Nephron (organoid): ENCODE results near the gene ZMYND19.

Source experiments
- H3K27ac Mint-ChIP-seq, 3 experiments: 2 replicates each; pipeline ENCODE4 v1.8.0; 2020; ENCODE audit warnings: mixed read lengths in 3 of 3, mild to moderate bottlenecking in 2 of 3, moderate library complexity in 1 of 3
- H3K27me3 Mint-ChIP-seq: 2 replicates; pipeline ENCODE4 v1.8.0; 2021; ENCODE audit warnings: low read depth, mild to moderate bottlenecking, moderate library complexity, mixed read lengths
- H3K36me3 Mint-ChIP-seq: 2 replicates; pipeline ENCODE4 v1.8.0; 2020; ENCODE audit warnings: low read depth, mixed read lengths
- H3K4me1 Mint-ChIP-seq: 2 replicates; pipeline ENCODE4 v1.8.0; 2020; ENCODE audit warnings: mixed read lengths
- H3K4me3 Mint-ChIP-seq, 3 experiments: 2 replicates each; pipeline ENCODE4 v1.8.0; 2020; ENCODE audit warnings: mild to moderate bottlenecking in 3 of 3, mixed read lengths in 3 of 3, moderate library complexity in 2 of 3
- H3K9me3 Mint-ChIP-seq: 2 replicates; pipeline ENCODE4 v1.8.0; 2020; ENCODE audit warnings: mixed read lengths
- TF ChIP-seq, protein P1 (sequence below), 3 experiments: fragments of 200-600 bp; sonication (generic); IDR thresholded peaks; one replicate each; pipeline ENCODE4 v1.5.0; 2021; ENCODE audit warnings: antibody characterized with exemption in 3 of 3; ENCODE audit not compliant: unreplicated experiment in 3 of 3

ZMYND19 gene

DNA sequence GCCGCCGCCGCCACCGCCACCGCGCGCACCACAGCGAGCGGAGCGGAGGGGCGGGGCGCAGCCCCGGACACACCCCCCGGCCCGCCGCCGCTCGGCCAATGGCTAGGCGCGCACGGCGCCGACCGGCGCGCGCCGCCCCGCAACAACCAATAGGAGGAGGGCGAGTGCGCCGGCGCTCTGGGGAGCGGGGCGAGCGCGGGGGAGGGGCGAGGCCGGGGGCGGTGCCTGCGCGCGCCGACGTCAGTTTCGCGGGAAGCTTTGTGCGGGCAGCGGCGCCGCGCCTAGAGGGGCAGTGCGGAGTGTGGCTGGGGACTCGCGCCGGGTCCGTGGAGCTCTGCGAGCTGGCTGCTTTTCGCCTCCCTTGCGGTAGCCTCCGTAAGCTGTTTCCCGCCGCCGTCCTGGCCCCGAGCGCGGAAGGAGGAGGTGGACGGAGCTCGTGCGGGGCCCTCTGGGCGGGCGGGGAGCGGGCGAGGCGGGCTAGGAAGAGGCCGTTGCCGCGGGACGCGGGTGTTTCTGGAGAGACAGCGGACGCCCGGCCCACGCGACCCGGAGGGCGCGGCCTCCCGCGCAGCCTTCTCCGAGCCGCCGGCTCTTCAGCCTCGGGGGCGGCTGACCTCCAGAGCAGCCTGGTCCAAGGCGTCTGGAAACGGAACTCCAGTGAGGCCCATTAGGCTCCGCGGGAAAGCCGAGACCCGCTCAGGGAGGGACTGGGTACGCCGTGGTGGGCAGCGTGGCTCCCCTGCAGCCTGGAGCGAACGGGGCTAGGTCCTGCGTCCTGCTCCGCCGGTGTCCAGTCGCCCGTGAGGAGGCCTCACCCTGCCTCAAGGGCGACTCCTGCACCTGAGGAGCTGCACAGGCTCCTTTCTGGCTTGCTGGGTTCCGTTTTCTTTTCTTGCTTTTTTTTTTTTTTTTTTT, at the start of gene ZMYND19:
ZMYND19 (minus strand) TSS at position 44 of the 915 bp plus-strand sequence. CDS start 249 bp downstream, outside the sequence.
- Mint-ChIP-seq H3K4me3 (peak within 1 kb of the TSS; percentile 91 to 99 (median 98)), H3K4me1 (peaks cover 11% of the 10 kb centered on the region), H3K27me3 (no peaks in the 10 kb centered on the region), H3K36me3 (peaks cover 19% of the 10 kb centered on the region), H3K27ac (peak within 1 kb of the TSS; percentile 38 to 81 (median 74)), H3K9me3 (no peaks in the 10 kb centered on the region)
- TF ChIP-seq, protein P1, sequence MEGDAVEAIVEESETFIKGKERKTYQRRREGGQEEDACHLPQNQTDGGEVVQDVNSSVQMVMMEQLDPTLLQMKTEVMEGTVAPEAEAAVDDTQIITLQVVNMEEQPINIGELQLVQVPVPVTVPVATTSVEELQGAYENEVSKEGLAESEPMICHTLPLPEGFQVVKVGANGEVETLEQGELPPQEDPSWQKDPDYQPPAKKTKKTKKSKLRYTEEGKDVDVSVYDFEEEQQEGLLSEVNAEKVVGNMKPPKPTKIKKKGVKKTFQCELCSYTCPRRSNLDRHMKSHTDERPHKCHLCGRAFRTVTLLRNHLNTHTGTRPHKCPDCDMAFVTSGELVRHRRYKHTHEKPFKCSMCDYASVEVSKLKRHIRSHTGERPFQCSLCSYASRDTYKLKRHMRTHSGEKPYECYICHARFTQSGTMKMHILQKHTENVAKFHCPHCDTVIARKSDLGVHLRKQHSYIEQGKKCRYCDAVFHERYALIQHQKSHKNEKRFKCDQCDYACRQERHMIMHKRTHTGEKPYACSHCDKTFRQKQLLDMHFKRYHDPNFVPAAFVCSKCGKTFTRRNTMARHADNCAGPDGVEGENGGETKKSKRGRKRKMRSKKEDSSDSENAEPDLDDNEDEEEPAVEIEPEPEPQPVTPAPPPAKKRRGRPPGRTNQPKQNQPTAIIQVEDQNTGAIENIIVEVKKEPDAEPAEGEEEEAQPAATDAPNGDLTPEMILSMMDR (IDR thresholded peaks at IDR 0.05; ENCODE audit: unreplicated experiment in 3 of 3): no peak

DNA sequence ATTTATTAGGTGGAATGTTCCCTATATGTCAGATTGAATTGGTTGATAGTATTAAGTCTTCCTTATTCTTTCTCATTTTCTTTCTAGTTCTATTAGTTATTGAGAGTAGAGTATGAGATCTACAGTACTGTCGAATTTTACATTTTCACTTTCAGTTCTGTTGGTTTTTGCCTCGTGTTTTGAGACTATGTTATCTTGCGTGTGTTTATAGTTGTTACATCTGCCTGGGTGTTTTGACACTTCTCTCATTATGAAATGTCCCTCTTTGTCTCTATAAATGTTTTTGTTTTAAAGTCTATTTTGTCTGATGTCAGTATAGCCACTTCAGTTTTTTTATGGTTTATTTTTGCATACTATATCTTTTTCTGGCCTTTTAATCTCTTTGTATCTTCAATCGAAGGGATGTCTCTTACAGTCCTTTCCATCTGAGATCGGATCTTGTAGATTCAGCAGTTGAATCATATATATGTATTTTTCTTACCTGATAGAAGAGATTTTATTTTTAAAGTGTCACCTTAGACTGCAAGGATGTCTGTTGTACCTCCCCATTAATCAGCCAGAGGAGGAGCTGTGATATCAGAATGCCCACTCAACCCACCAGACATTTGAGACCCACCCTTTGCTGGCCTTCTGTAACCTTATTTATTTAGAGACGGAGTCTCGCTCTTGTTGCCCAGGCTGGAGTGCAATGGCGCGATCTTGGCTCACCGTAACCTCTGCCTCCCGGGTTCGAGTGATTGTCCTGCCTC, 49.2 kb upstream of the ZMYND19 start:
- TF ChIP-seq, protein P1 (IDR thresholded peaks at IDR 0.05; ENCODE audit: unreplicated experiment in 3 of 3): no peak
- no peak overlapping the region for H3K27ac Mint-ChIP-seq
- peaks cover 28% of the 10 kb centered on the region for H3K36me3 Mint-ChIP-seq
- no peaks in the 10 kb centered on the region for H3K9me3 Mint-ChIP-seq
- H3K27me3 Mint-ChIP-seq: no peaks in the 10 kb centered on the region
- no peaks in the 10 kb centered on the region for H3K4me1 Mint-ChIP-seq
- no peak overlapping the region for H3K4me3 Mint-ChIP-seq

DNA sequence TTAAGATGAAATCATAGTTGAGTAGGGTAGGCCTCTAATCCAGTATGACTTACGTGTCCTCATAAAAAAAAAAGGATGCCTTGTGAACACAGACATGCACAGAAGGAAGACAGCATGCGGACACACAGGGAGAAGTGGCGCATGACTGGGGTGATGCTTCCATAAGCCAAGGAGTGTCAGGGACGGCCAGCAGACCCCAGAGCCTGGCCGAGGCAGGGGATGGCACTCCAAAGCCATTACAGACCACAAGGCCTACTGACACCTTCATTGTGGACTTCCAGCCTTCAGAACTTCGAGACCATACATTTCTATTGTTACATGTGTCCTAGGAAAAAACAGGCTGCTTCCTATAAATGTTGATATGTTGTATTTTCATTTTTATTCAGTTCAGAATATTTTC, 48.4 kb upstream of the ZMYND19 start:
- Mint-ChIP-seq H3K4me1 (no peaks in the 10 kb centered on the region), H3K4me3 (no peak overlapping the region), H3K27ac (no peak overlapping the region), H3K9me3 (no peaks in the 10 kb centered on the region), H3K36me3 (peaks cover 24% of the 10 kb centered on the region), H3K27me3 (no peaks in the 10 kb centered on the region)
- TF ChIP-seq, protein P1 (IDR thresholded peaks at IDR 0.05; ENCODE audit: unreplicated experiment in 3 of 3): no peak

DNA sequence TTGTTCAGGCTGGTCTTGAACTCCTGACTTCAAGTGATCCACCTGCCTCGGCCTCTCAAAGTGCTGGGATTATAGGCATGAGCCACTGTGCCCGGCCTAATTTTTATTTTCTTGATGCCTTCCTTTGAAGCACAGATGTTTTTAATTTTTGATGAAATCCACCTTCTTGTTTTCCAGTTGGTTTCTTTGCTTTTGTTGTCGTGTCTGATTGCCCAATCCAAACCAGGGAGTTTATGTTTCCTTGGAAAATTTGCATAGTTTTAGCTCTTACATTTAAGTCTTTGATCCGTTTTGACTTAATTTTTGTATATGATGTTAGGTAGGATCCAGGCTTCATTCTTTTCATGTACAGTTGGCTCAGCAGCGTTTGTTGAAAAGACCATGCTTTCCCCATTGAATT, 43.7 kb upstream of the ZMYND19 start:
- Mint-ChIP-seq H3K4me3 (no peak overlapping the region), H3K9me3 (no peaks in the 10 kb centered on the region), H3K4me1 (peaks cover 20% of the 10 kb centered on the region), H3K27me3 (no peaks in the 10 kb centered on the region), H3K27ac (no peak overlapping the region), H3K36me3 (peaks cover 9% of the 10 kb centered on the region)
- TF ChIP-seq, protein P1 (IDR thresholded peaks at IDR 0.05; ENCODE audit: unreplicated experiment in 3 of 3): no peak

DNA sequence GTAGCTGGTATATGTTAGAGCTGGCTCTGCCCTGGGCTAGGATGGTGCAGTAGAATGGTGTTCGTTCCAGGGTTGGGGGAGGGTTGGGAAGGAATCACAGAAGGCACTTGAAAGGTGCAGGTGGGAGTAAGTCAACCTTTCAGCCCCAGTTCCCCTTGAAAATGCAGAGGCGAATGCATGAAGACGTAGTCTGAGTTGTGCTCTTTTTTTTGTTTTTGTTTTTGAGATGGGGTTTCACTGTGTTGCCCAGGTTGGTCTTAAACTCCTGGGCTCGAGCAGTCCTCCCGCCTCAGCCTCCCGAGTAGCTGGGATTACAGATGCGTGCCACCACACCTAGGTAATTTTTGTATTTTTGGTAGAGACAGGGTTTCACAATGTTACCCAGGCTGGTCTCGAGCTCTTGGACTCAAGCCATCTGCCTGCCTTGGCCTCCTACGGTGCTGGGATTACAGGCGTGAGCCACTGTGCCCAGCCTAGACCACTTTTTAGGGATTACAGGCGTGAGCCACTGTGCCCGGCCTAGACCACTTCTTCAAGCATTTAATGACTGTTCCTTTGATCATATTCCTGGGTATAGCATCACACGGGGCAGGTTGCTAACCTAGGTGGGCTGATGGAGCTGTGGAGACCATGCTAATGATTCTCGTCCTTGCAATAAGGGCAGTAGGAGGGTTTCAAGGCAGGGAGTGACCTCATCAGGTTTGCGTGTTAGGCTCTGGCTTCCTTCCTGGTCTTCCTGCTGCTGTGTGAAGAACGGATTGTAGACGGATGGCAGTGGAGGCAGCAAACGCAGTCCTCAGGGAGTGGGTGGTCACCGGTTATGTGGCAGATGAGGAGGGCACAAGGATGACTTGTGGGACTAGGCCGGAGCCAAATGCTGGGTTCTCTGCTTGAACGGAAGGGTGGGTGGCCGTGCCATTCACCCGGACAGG, 42.2 kb upstream of the ZMYND19 start:
- Mint-ChIP-seq H3K27ac (peak overlapping the region in 2 of 3 experiments; percentile 4 to 8), H3K4me1 (peaks cover 31% of the 10 kb centered on the region), H3K36me3 (peaks cover 14% of the 10 kb centered on the region), H3K4me3 (no peak overlapping the region), H3K9me3 (no peaks in the 10 kb centered on the region), H3K27me3 (no peaks in the 10 kb centered on the region)
- TF ChIP-seq, protein P1 (IDR thresholded peaks at IDR 0.05; ENCODE audit: unreplicated experiment in 3 of 3): no peak
